SIG-M5 treated with dmso at 0.1 percent for 504 hours (cell line): ENCODE data around the gene GUCY2F.

ENCODE experiments used
- DNase-seq: peaks from one replicate; lab custom pipeline; 2025; ENCODE audit not compliant: unreplicated experiment; lab: John Stamatoyannopoulos, UW

GUCY2F gene

GRCh38 chrX:109344678-109345077 lies 137.2 kb downstream of the GUCY2F start:
- DNase-seq: no peak

- no peak for DNase-seq
Observed at GRCh38 chrX:109344101-109344500, 137.8 kb downstream of the GUCY2F start.

- no peak for DNase-seq
Observed at GRCh38 chrX:109343671-109344070, 138.2 kb downstream of the GUCY2F start.

GRCh38 chrX:109336141-109336540 lies 145.7 kb downstream of the GUCY2F start:
- no peak for DNase-seq

- DNase-seq: no peak
Observed at GRCh38 chrX:109327251-109327650, 154.6 kb downstream of the GUCY2F start.
